GM12878 (cell line): ENCODE measurements around the gene SNPH. TPM values are rescaled to one million over a fixed set of nuclear protein-coding genes. Genes with fewer than 3 reads are reported as not detected.

Experiments
- ATF7 ChIP-seq: fragments of 450-650 bp; IDR thresholded peaks from 2 replicates; pipeline ENCODE4 v1.6.1; 2016; ENCODE audit warnings: low read depth, mild to moderate bottlenecking
- BACH1 ChIP-seq: fragments of 450-650 bp; IDR thresholded peaks from 2 replicates; pipeline ENCODE4 v1.6.1; 2017; ENCODE audit warnings: mild to moderate bottlenecking, borderline replicate concordance
- CEBPB ChIP-seq, 2 experiments: fragments of 150-350 bp in 1 of 2; IDR thresholded peaks; 2 replicates each; pipeline ENCODE4 v1.6.1; 2012 to 2014; ENCODE audit warnings: low read depth in 2 of 2, low read length in 2 of 2, borderline replicate concordance in 1 of 2, inconsistent platforms in 1 of 2
- DPF2 ChIP-seq: fragments of 450-650 bp; IDR thresholded peaks from 2 replicates; pipeline ENCODE4 v1.6.1; 2017; ENCODE audit warnings: mild to moderate bottlenecking
- EP300 ChIP-seq, 2 experiments: fragments of 150-350 bp in 1 of 2; IDR thresholded peaks; 2 replicates each; pipeline ENCODE4 v1.6.1; 2011 to 2012; ENCODE audit warnings: low read depth in 2 of 2, low read length in 2 of 2, borderline replicate concordance in 1 of 2, improper control_type of control experiment in 1 of 2, inconsistent platforms in 1 of 2; ENCODE audit not compliant: control insufficient read depth in 1 of 2
- ETV6 ChIP-seq, 2 experiments: fragments of 450-650 bp in 1 of 2; IDR thresholded peaks in 1 of 2; conservative IDR thresholded peaks in 1 of 2; 2 replicates each; pipeline ENCODE4 v1.6.1; 2014; ENCODE audit warnings: antibody characterized with exemption in 1 of 2, borderline replicate concordance in 1 of 2, low read depth in 1 of 2, mild to moderate bottlenecking in 1 of 2, moderate library complexity in 1 of 2
- EZH2 ChIP-seq: IDR thresholded peaks from 2 replicates; pipeline ENCODE4 v1.6.1; 2012; ENCODE audit warnings: low read depth, mild to moderate bottlenecking, control low read depth, inconsistent platforms, low read length, borderline replicate concordance; ENCODE audit not compliant: control insufficient read depth
- JUND ChIP-seq: IDR thresholded peaks from 2 replicates; pipeline ENCODE4 v1.6.1; 2012; ENCODE audit warnings: low read depth, mild to moderate bottlenecking, low read length, improper control_type of control experiment, moderate library complexity
- KAT2A ChIP-seq: conservative IDR thresholded peaks from 2 replicates; pipeline ENCODE4 v1.6.1; 2011; ENCODE audit warnings: low read depth, low read length; ENCODE audit not compliant: control insufficient read depth
- MXI1 ChIP-seq: fragments of 150-350 bp; IDR thresholded peaks from 2 replicates; pipeline ENCODE4 v1.6.1; 2011; ENCODE audit warnings: low read depth, mild to moderate bottlenecking, inconsistent platforms, low read length, improper control_type of control experiment
- NBN ChIP-seq: fragments of 450-650 bp; IDR thresholded peaks from 2 replicates; pipeline ENCODE4 v1.6.1; 2016
- NFYA ChIP-seq: IDR thresholded peaks from 2 replicates; pipeline ENCODE4 v1.6.1; 2011; ENCODE audit warnings: low read depth, mild to moderate bottlenecking, low read length, improper control_type of control experiment, borderline replicate concordance
- PML ChIP-seq: IDR thresholded peaks from 2 replicates; pipeline ENCODE4 v1.6.1; 2012; ENCODE audit warnings: low read length, inconsistent platforms
- POLR2AphosphoS5 ChIP-seq: IDR thresholded peaks from 2 replicates; pipeline ENCODE4 v1.6.1; 2011; ENCODE audit warnings: mild to moderate bottlenecking, low read length, inconsistent platforms
- POU2F2 ChIP-seq: IDR thresholded peaks from 3 replicates; pipeline ENCODE4 v1.6.1; 2011; ENCODE audit warnings: low read depth, mild to moderate bottlenecking, low read length, borderline replicate concordance
- RAD51 ChIP-seq: fragments of 450-650 bp; IDR thresholded peaks from 2 replicates; pipeline ENCODE4 v1.6.1; 2016; ENCODE audit warnings: moderate library complexity, mild to moderate bottlenecking, inconsistent platforms
- RBBP5 ChIP-seq: fragments of 200-600 bp; sonication (generic); conservative IDR thresholded peaks from 2 replicates; pipeline ENCODE4 v1.6.1; 2016
- SMAD5 ChIP-seq: IDR thresholded peaks from 2 replicates; pipeline ENCODE4 v1.6.1; 2016; ENCODE audit warnings: antibody characterized with exemption, low read depth
- TAF1 ChIP-seq: IDR thresholded peaks from 2 replicates; pipeline ENCODE4 v1.6.1; 2011; ENCODE audit warnings: mild to moderate bottlenecking, low read depth, low read length, borderline replicate concordance
- TCF3 ChIP-seq: IDR thresholded peaks from 2 replicates; pipeline ENCODE4 v1.6.1; 2012; ENCODE audit warnings: low read depth, mild to moderate bottlenecking, low read length, borderline replicate concordance; ENCODE audit not compliant: insufficient read depth
- ZNF24 ChIP-seq: fragments of 450-650 bp; IDR thresholded peaks from 2 replicates; pipeline ENCODE4 v1.6.1; 2017; ENCODE audit warnings: antibody characterized with exemption, mild to moderate bottlenecking
- ZNF622 ChIP-seq: fragments of 450-650 bp; IDR thresholded peaks from 2 replicates; pipeline ENCODE4 v1.6.1; 2017; ENCODE audit warnings: mild to moderate bottlenecking, inconsistent platforms
- polyA plus RNA-seq, 11 experiments: library from polyadenylated mRNA; depleted of rRNA in 4 of 11; unstranded in 6 of 11; stranded (reverse) in 5 of 11; fragments of >200 nt; fragmentation: Nextera tagmentation in 4 of 11; fragmentation: Illumina TruSeq in 1 of 11; extraction: Ambion mirVana in 4 of 11; extraction: Trizol in 1 of 11; gene quantifications; 1 replicate in 1 of 11; 2 replicates in 10 of 11; pipeline versions ENCODE4 v1.2.1 to v1.2.3, GENCODE V29; 2011 to 2016; ENCODE audit warnings: inconsistent platforms in 2 of 11, missing spikeins in 2 of 11, low read depth in 1 of 11
- total RNA-seq, 4 experiments: library from RNA; depleted of rRNA in 3 of 4; stranded (reverse); fragments of >200 nt in 3 of 4; fragmentation: Illumina TruSeq in 1 of 4; extraction: Trizol in 1 of 4; gene quantifications; 2 replicates each; pipeline versions ENCODE4 v1.2.1 to v1.2.3, GENCODE V29; 2013 to 2021
- TF ChIP-seq, protein P1 (sequence below): fragments of 450-650 bp; IDR thresholded peaks from 2 replicates; pipeline ENCODE4 v1.6.1; 2018; ENCODE audit warnings: borderline replicate concordance, mild to moderate bottlenecking; ENCODE audit not compliant: partially characterized antibody
- TF ChIP-seq, protein P2 (sequence below): IDR thresholded peaks from 2 replicates; pipeline ENCODE4 v1.6.1; 2011; ENCODE audit warnings: borderline replicate concordance, low read depth, mild to moderate bottlenecking, moderate library complexity, low read length; ENCODE audit not compliant: insufficient read depth, poor library complexity, severe bottlenecking
- TF ChIP-seq, protein P3 (sequence below): fragments of 450-650 bp; IDR thresholded peaks from 2 replicates; pipeline ENCODE4 v1.6.1; 2017; ENCODE audit warnings: mild to moderate bottlenecking

SNPH gene
- total and polyA plus RNA-seq, 10 of the 15 experiments (the other 5 are each of a cell fraction or from before 2014, with no cell fraction given): 0.02 to 0.45 (median 0.34) TPM; not detected in 2

DNA sequence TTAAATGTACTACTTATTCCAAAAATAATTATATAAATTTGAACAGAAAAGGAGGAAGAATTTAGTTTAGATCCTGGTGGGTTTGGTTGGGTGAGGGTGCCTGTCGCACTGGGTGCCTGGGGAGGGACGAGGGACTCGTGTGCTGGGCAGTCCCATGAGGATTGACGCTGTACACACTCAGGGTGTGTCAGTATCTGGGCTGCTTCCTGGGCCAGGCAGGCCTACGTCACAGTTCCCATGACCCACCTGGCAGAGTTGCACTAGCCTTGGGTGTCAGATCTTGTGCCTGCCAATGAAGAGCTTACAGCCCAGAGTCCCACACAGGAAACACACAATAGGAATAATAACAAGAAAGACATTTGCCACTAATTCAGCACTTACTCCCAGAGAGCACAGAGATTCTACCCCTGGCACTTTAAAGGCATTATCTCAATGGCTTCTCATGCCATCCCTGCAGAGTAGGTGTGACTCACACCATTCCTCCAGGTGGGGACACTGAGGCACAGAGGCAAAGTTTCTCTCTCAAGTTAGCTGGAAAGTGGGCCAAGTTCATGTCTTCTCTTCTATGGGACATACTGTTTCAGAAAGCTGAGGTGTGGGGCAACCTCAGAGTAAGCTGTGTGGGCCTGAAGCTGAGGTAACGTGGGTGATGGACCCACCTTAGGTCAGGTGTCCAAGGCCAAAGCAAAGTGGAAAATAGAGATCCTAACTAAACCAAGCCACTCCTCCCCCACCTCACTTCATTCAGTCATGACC lies 64.2 kb downstream of the SNPH start (continued):
- TF ChIP-seq POLR2AphosphoS5: no peak
- no peak for TF ChIP-seq NFYA
- TF ChIP-seq ATF7: peak; percentile 55; the same call in 1 of the 2 replicates
- TF ChIP-seq EZH2: no peak
- no peak for TF ChIP-seq ZNF622
- TF ChIP-seq, protein P1, sequence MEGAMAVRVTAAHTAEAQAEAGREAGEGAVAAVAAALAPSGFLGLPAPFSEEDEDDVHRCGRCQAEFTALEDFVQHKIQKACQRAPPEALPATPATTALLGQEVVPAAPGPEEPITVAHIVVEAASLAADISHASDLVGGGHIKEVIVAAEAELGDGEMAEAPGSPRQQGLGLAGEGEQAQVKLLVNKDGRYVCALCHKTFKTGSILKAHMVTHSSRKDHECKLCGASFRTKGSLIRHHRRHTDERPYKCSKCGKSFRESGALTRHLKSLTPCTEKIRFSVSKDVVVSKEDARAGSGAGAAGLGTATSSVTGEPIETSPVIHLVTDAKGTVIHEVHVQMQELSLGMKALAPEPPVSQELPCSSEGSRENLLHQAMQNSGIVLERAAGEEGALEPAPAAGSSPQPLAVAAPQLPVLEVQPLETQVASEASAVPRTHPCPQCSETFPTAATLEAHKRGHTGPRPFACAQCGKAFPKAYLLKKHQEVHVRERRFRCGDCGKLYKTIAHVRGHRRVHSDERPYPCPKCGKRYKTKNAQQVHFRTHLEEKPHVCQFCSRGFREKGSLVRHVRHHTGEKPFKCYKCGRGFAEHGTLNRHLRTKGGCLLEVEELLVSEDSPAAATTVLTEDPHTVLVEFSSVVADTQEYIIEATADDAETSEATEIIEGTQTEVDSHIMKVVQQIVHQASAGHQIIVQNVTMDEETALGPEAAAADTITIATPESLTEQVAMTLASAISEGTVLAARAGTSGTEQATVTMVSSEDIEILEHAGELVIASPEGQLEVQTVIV: no peak
- TF ChIP-seq TAF1: no peak
- TF ChIP-seq, protein P2, sequence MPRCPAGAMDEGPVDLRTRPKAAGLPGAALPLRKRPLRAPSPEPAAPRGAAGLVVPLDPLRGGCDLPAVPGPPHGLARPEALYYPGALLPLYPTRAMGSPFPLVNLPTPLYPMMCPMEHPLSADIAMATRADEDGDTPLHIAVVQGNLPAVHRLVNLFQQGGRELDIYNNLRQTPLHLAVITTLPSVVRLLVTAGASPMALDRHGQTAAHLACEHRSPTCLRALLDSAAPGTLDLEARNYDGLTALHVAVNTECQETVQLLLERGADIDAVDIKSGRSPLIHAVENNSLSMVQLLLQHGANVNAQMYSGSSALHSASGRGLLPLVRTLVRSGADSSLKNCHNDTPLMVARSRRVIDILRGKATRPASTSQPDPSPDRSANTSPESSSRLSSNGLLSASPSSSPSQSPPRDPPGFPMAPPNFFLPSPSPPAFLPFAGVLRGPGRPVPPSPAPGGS: no peak
- no peak for TF ChIP-seq PML
- no peak for TF ChIP-seq SMAD5
- no peak for TF ChIP-seq JUND
- TF ChIP-seq KAT2A: no peak
- no peak for TF ChIP-seq DPF2
- TF ChIP-seq ZNF24: no peak
- no peak for TF ChIP-seq ETV6 (conservative IDR thresholded peaks at IDR 0.05 in 1 of 2, IDR thresholded peaks at IDR 0.05 in 1 of 2; ENCODE audit: borderline replicate concordance in 1 of 2, low read depth in 1 of 2)
- TF ChIP-seq POU2F2: no peak
- TF ChIP-seq MXI1: peak; percentile 62; the same call in 1 of the 2 replicates
- TF ChIP-seq TCF3: no peak
- TF ChIP-seq, protein P3, sequence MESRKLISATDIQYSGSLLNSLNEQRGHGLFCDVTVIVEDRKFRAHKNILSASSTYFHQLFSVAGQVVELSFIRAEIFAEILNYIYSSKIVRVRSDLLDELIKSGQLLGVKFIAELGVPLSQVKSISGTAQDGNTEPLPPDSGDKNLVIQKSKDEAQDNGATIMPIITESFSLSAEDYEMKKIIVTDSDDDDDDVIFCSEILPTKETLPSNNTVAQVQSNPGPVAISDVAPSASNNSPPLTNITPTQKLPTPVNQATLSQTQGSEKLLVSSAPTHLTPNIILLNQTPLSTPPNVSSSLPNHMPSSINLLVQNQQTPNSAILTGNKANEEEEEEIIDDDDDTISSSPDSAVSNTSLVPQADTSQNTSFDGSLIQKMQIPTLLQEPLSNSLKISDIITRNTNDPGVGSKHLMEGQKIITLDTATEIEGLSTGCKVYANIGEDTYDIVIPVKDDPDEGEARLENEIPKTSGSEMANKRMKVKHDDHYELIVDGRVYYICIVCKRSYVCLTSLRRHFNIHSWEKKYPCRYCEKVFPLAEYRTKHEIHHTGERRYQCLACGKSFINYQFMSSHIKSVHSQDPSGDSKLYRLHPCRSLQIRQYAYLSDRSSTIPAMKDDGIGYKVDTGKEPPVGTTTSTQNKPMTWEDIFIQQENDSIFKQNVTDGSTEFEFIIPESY: no peak
- no peak for TF ChIP-seq CEBPB (IDR thresholded peaks at IDR 0.05; ENCODE audit: borderline replicate concordance in 1 of 2, low read depth in 2 of 2, low read length in 2 of 2)
- 0 out of 4 replicates have a peak, but pooled peaks of 1 of the 2 experiments have one; percentile 26 for TF ChIP-seq EP300 (IDR thresholded peaks at IDR 0.05; ENCODE audit: borderline replicate concordance in 1 of 2, control insufficient read depth in 1 of 2, low read depth in 2 of 2, low read length in 2 of 2)
- TF ChIP-seq RBBP5: no peak
- TF ChIP-seq RAD51: no peak; the same call in 1 of the 2 replicates
- TF ChIP-seq NBN: 0 out of 2 replicates have a peak, but pooled peaks have one; percentile 36
- TF ChIP-seq BACH1: no peak
